GM23338 (cell line): ENCODE measurements around the gene STARD3.

Experiments
- EZH2 ChIP-seq: fragments of 200-600 bp; sonication (generic); IDR thresholded peaks from one replicate; pipeline ENCODE4 v1.8.0; 2017; ENCODE audit warnings: antibody characterized with exemption, mild to moderate bottlenecking, low read depth; ENCODE audit not compliant: unreplicated experiment
- EZH2phosphoT487 ChIP-seq: fragments of 200-600 bp; sonication (generic); IDR thresholded peaks from one replicate; pipeline ENCODE4 v1.8.1; 2018; ENCODE audit warnings: antibody characterized with exemption; ENCODE audit not compliant: unreplicated experiment
- JUNB ChIP-seq: IDR thresholded peaks from one replicate; pipeline ENCODE4 v1.6.1; 2016; ENCODE audit warnings: antibody characterized with exemption; ENCODE audit not compliant: unreplicated experiment
- POLR2AphosphoS5 ChIP-seq: IDR thresholded peaks from 2 replicates; pipeline ENCODE4 v1.6.1; 2016; ENCODE audit warnings: antibody characterized with exemption, low read depth
- REST ChIP-seq: IDR thresholded peaks from one replicate; pipeline ENCODE4 v1.6.1; 2018; ENCODE audit warnings: antibody characterized with exemption; ENCODE audit not compliant: unreplicated experiment
- TF ChIP-seq, protein P1 (sequence below), 2 experiments: fragments of 200-600 bp in 1 of 2; sonication (generic) in 1 of 2; conservative IDR thresholded peaks; 2 replicates each; pipeline versions ENCODE4 v1.5.1 to v1.6.1; 2016 to 2017; ENCODE audit warnings: antibody characterized with exemption in 2 of 2, low read depth in 2 of 2, mild to moderate bottlenecking in 2 of 2, moderate library complexity in 1 of 2

DNA sequence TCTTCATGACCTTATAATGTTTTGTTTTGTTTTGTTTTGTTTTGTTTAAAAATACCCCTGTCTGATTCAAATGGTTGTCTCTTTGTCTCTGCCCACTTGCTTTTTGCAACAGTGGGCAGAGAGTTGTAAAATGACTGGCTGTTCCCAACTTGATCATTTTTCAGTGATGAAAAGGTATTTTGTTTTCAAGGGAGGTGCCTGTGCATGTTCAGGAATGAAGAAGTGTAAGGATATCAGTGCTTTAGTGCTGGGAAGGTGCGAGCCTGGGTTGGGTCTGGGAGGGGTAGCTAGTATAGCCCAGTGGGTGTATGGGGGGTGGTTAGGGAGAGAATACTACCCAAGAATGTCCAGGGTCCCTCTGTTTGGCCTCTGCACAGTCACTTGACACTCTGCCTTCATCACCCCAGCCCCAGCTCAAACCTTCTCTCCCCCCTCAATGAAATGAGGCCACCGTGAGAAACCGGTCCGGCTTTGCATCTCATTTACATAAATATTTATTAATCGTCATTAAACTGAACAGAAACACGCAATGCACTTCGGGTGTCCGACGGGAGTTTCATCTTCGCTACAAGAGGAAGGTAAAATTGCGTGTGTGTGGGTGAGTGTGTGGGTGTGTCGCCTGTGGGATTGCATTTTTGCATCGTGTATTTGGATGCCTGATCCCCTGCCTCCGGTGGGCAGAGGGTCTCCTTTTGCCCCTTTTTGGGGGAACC, 33.5 kb upstream of the STARD3 start:
- TF ChIP-seq, protein P1, sequence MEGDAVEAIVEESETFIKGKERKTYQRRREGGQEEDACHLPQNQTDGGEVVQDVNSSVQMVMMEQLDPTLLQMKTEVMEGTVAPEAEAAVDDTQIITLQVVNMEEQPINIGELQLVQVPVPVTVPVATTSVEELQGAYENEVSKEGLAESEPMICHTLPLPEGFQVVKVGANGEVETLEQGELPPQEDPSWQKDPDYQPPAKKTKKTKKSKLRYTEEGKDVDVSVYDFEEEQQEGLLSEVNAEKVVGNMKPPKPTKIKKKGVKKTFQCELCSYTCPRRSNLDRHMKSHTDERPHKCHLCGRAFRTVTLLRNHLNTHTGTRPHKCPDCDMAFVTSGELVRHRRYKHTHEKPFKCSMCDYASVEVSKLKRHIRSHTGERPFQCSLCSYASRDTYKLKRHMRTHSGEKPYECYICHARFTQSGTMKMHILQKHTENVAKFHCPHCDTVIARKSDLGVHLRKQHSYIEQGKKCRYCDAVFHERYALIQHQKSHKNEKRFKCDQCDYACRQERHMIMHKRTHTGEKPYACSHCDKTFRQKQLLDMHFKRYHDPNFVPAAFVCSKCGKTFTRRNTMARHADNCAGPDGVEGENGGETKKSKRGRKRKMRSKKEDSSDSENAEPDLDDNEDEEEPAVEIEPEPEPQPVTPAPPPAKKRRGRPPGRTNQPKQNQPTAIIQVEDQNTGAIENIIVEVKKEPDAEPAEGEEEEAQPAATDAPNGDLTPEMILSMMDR (conservative IDR thresholded peaks at IDR 0.05; ENCODE audit: low read depth in 2 of 2): no peak
- TF ChIP-seq EZH2 (peak; percentile 61), POLR2AphosphoS5 (no peak), REST (no peak), JUNB (no peak), EZH2phosphoT487 (no peak)
